GM20000 (cell line): Measurements from ENCODE around the gene TCERG1.

Source experiments
- DNase-seq: peaks from one replicate; pipeline ENCODE4 v3.0.0; 2012; ENCODE audit warnings: low spot score
- CTCF ChIP-seq: IDR thresholded peaks from 2 replicates; pipeline ENCODE4 v1.5.1; 2012; ENCODE audit warnings: mild to moderate bottlenecking, control low read depth; ENCODE audit errors: extremely low read depth, missing control alignments

Gene TCERG1

GRCh38 chr5:146499680-146500079 lies 52.5 kb downstream of the TCERG1 start:
- no peak for DNase-seq
- TF ChIP-seq CTCF: no peak

GRCh38 chr5:146507428-146507827 lies 60.3 kb downstream of the TCERG1 start:
- TF ChIP-seq CTCF: no peak
- no peak for DNase-seq

- no peak for DNase-seq
- no peak for TF ChIP-seq CTCF
Measured at GRCh38 chr5:146510559-146511125, 63.5 kb downstream of the TCERG1 start.

- no peak for DNase-seq
- TF ChIP-seq CTCF: no peak
Measured at GRCh38 chr5:146513462-146513861, 66.3 kb downstream of the TCERG1 start.

- no peak for DNase-seq
- no peak for TF ChIP-seq CTCF
Measured at GRCh38 chr5:146514575-146514974, 67.4 kb downstream of the TCERG1 start.

- no peak for TF ChIP-seq CTCF
- DNase-seq: no peak
Measured at GRCh38 chr5:146515473-146516150, 68.5 kb downstream of the TCERG1 start.

- DNase-seq: no peak
- no peak for TF ChIP-seq CTCF
Measured at GRCh38 chr5:146516151-146516475, 69.0 kb downstream of the TCERG1 start, which contains the start of gene GPR151. Gene GPR151 (minus strand): TSS chr5:146516190. CDS start chr5:146516113, 77 bp downstream.
